Mesothelial cell of epicardium (in vitro differentiated cells): ENCODE measurements around the gene INPP4B. TPM values are rescaled to one million over a fixed set of nuclear protein-coding genes. Genes with fewer than 3 reads are reported as not detected.
A peak's percentile ranks its signal among the peaks of the same experiment; 100 is the strongest.

ENCODE experiments used
- DNase-seq, 2 experiments: peaks; one replicate each; pipeline ENCODE4 v3.0.0; 2021; ENCODE audit warnings: low spot score in 2 of 2; ENCODE audit not compliant: unreplicated experiment in 2 of 2
- H3K27ac Mint-ChIP-seq: 2 replicates; pipeline ENCODE4 v1.8.0; 2021; ENCODE audit warnings: mixed read lengths
- H3K27me3 Mint-ChIP-seq: 2 replicates; pipeline ENCODE4 v1.8.0; 2021; ENCODE audit warnings: low read depth, mixed read lengths
- H3K36me3 Mint-ChIP-seq: 2 replicates; pipeline ENCODE4 v1.8.0; 2021; ENCODE audit warnings: mixed read lengths
- H3K4me1 Mint-ChIP-seq: 2 replicates; pipeline ENCODE4 v1.8.0; 2021; ENCODE audit warnings: mixed read lengths
- H3K4me3 Mint-ChIP-seq: 2 replicates; pipeline ENCODE4 v1.8.0; 2021; ENCODE audit warnings: mild to moderate bottlenecking, moderate library complexity, mixed read lengths
- H3K9me3 Mint-ChIP-seq: 2 replicates; pipeline ENCODE4 v1.8.0; 2021; ENCODE audit warnings: mixed read lengths
- CTCF ChIP-seq: fragments of 200-600 bp; sonication (generic); IDR thresholded peaks from one replicate; pipeline ENCODE4 v1.5.0; 2021; ENCODE audit warnings: antibody characterized with exemption; ENCODE audit not compliant: unreplicated experiment
- total RNA-seq: library from RNA; stranded (reverse); gene quantifications from 3 replicates; pipeline ENCODE4 v1.2.1, GENCODE V29; 2021

The INPP4B gene
- total RNA-seq, 1 donor from 2014 or later, result 35.4 TPM

- no peak for DNase-seq
- no peak overlapping the region for H3K27ac Mint-ChIP-seq
- H3K27me3 Mint-ChIP-seq, result no peaks in the 10 kb centered on the region
- H3K4me3 Mint-ChIP-seq, result no peak overlapping the region
- H3K4me1 Mint-ChIP-seq, result no peaks in the 10 kb centered on the region
- no peak for TF ChIP-seq CTCF
- peaks cover 44% of the 10 kb centered on the region for H3K36me3 Mint-ChIP-seq
- peaks cover 27% of the 10 kb centered on the region for H3K9me3 Mint-ChIP-seq
These were observed 733.6 kb downstream of the INPP4B start for GRCh38 chr4:142112451-142112850.

GRCh38 chr4:142110136-142110535 lies 736.0 kb downstream of the INPP4B start:
- H3K4me3 Mint-ChIP-seq, result no peak overlapping the region
- DNase-seq, result no peak
- no peak for TF ChIP-seq CTCF
- peaks cover 6% of the 10 kb centered on the region for H3K9me3 Mint-ChIP-seq
- H3K4me1 Mint-ChIP-seq, result no peaks in the 10 kb centered on the region
- H3K36me3 Mint-ChIP-seq, result peaks cover 22% of the 10 kb centered on the region
- no peaks in the 10 kb centered on the region for H3K27me3 Mint-ChIP-seq
- H3K27ac Mint-ChIP-seq, result no peak overlapping the region

- Mint-ChIP-seq H3K27ac (peak overlapping the region; percentile 52), H3K4me3 (no peak overlapping the region), H3K4me1 (peaks cover 12% of the 10 kb centered on the region), H3K27me3 (no peaks in the 10 kb centered on the region), H3K9me3 (peaks cover 6% of the 10 kb centered on the region), H3K36me3 (peaks cover 17% of the 10 kb centered on the region)
- no peak for TF ChIP-seq CTCF
- DNase-seq, result no peak
These were observed 742.1 kb downstream of the INPP4B start for GRCh38 chr4:142104041-142104440.

- no peaks in the 10 kb centered on the region for H3K27me3 Mint-ChIP-seq
- H3K27ac Mint-ChIP-seq, result no peak overlapping the region
These were observed 744.7 kb downstream of the INPP4B start for GRCh38 chr4:142101401-142101800.

GRCh38 chr4:142100941-142101340 lies 745.2 kb downstream of the INPP4B start:
- H3K4me1 Mint-ChIP-seq, result peaks cover 15% of the 10 kb centered on the region
- H3K36me3 Mint-ChIP-seq, result peaks cover 18% of the 10 kb centered on the region
- no peak for TF ChIP-seq CTCF
- no peak overlapping the region for H3K4me3 Mint-ChIP-seq
- H3K27me3 Mint-ChIP-seq, result no peaks in the 10 kb centered on the region
- H3K27ac Mint-ChIP-seq, result no peak overlapping the region
- no peak for DNase-seq
- H3K9me3 Mint-ChIP-seq, result peaks cover 16% of the 10 kb centered on the region

More at GRCh38 chr4:142101401-142101800, 744.7 kb downstream of the INPP4B start:
- no peak for TF ChIP-seq CTCF
- DNase-seq, result no peak
- peaks cover 12% of the 10 kb centered on the region for H3K4me1 Mint-ChIP-seq
- H3K36me3 Mint-ChIP-seq, result peaks cover 18% of the 10 kb centered on the region
- peaks cover 16% of the 10 kb centered on the region for H3K9me3 Mint-ChIP-seq
- H3K4me3 Mint-ChIP-seq, result no peak overlapping the region
